WERI-Rb-1 (cell line): ENCODE data around the gene GRAMD1A.
A peak's percentile ranks its signal among the peaks of the same experiment; 100 is the strongest.

Experiments
- DNase-seq: peaks from one replicate; pipeline ENCODE4 v3.0.0-alpha.2; 2020
- H3K27ac ChIP-seq: fragments of 250-450 bp; sonication (Bioruptor Pico); 2 replicates; pipeline ENCODE4 v1.5.1; 2020; ENCODE audit warnings: mild to moderate bottlenecking, moderate library complexity
- H3K27me3 ChIP-seq: fragments of 250-450 bp; sonication (Bioruptor Pico); 2 replicates; pipeline ENCODE4 v1.5.1; 2021; ENCODE audit warnings: mild to moderate bottlenecking, low read depth, moderate library complexity; ENCODE audit not compliant: insufficient read depth, severe bottlenecking
- H3K36me3 ChIP-seq: fragments of 250-450 bp; sonication (Bioruptor Pico); 2 replicates; pipeline ENCODE4 v1.5.1; 2020; ENCODE audit warnings: mild to moderate bottlenecking, moderate library complexity
- H3K4me3 ChIP-seq: 2 replicates; pipeline ENCODE4 v1.5.1; 2011; ENCODE audit warnings: low read depth, mild to moderate bottlenecking, control low read depth, low read length
- H3K9me3 ChIP-seq: fragments of 250-450 bp; sonication (Bioruptor Pico); 2 replicates; pipeline ENCODE4 v1.5.1; 2021; ENCODE audit warnings: mild to moderate bottlenecking, moderate library complexity; ENCODE audit not compliant: severe bottlenecking
- CTCF ChIP-seq: IDR thresholded peaks from 2 replicates; pipeline ENCODE4 v1.5.1; 2011; ENCODE audit warnings: low read depth, mild to moderate bottlenecking, control low read depth, inconsistent platforms, low read length

The GRAMD1A gene

GRCh38 chr19:35042954-35043604 lies 43.0 kb downstream of the GRAMD1A start:
- Histone ChIP-seq H3K36me3 (peaks cover 50% of the 10 kb centered on the region), H3K27me3 (no peaks in the 10 kb centered on the region), H3K9me3 (no peaks in the 10 kb centered on the region), H3K27ac (0 out of 2 replicates have a peak overlapping the region, but pooled peaks have one; percentile 20), H3K4me3 (no peak overlapping the region)
- DNase-seq, result no peak
- no peak for TF ChIP-seq CTCF

- DNase-seq, result no peak
- Histone ChIP-seq H3K4me3 (no peak overlapping the region), H3K36me3 (peaks cover 42% of the 10 kb centered on the region), H3K27me3 (no peaks in the 10 kb centered on the region), H3K9me3 (no peaks in the 10 kb centered on the region), H3K27ac (peak overlapping the region; percentile 20; the same call in 1 of the 2 replicates)
- TF ChIP-seq CTCF, result no peak
Observed at GRCh38 chr19:35043906-35044305, 43.8 kb downstream of the GRAMD1A start.

GRCh38 chr19:35044317-35045117 lies 44.4 kb downstream of the GRAMD1A start:
- peak; percentile 64 for DNase-seq
- H3K27ac ChIP-seq, result no peak overlapping the region
- H3K27me3 ChIP-seq, result no peaks in the 10 kb centered on the region
- TF ChIP-seq CTCF, result peak; percentile 96
- peaks cover 36% of the 10 kb centered on the region for H3K36me3 ChIP-seq
- H3K9me3 ChIP-seq, result no peaks in the 10 kb centered on the region
- H3K4me3 ChIP-seq, result no peak overlapping the region

- H3K27ac ChIP-seq, result no peak overlapping the region
- no peaks in the 10 kb centered on the region for H3K9me3 ChIP-seq
- H3K4me3 ChIP-seq, result no peak overlapping the region
- no peaks in the 10 kb centered on the region for H3K27me3 ChIP-seq
- peaks cover 27% of the 10 kb centered on the region for H3K36me3 ChIP-seq
- no peak for DNase-seq
- TF ChIP-seq CTCF, result peak; percentile 55
Observed at GRCh38 chr19:35045667-35046300, 45.7 kb downstream of the GRAMD1A start.

GRCh38 chr19:35046461-35046860 lies 46.3 kb downstream of the GRAMD1A start:
- H3K36me3 ChIP-seq, result peaks cover 27% of the 10 kb centered on the region
- no peak overlapping the region for H3K4me3 ChIP-seq
- DNase-seq, result no peak
- H3K9me3 ChIP-seq, result no peaks in the 10 kb centered on the region
- peak overlapping the region; percentile 40 for H3K27ac ChIP-seq
- TF ChIP-seq CTCF, result no peak
- H3K27me3 ChIP-seq, result no peaks in the 10 kb centered on the region
